ENCODE data around the gene TTC36.

- TF ChIP-seq CTCF (IDR thresholded peaks at IDR 0.05; ENCODE audit: low read depth, low read length, poor library complexity, severe bottlenecking) (no peak), EZH2phosphoT487 (IDR thresholded peaks at IDR 0.05; ENCODE audit: borderline replicate concordance, low read length) (no peak)
Observed at GRCh38 chr11:118535261-118535660, 8.0 kb downstream of the TTC36 start.

Data from DOHH2 (cell line).